Coronary artery (tissue), 2 donors: Measurements from ENCODE around the gene SLC19A1.
"Not testable (repeated sequence)": the region's sequence is repeated elsewhere in the genome, so short reads cannot be mapped to it uniquely, and the experiment has no call there.

Experiments
- DNase-seq: peaks from one replicate; pipeline ENCODE4 v3.0.0-alpha.2; 2017; ENCODE audit warnings: low spot score
- H3K27ac ChIP-seq, 2 donors: fragments of 200-600 bp; sonication (generic); one replicate each; pipeline ENCODE4 v1.5.1; 2016 to 2019
- H3K4me3 ChIP-seq: fragments of 200-600 bp; sonication (generic); 2 replicates; pipeline ENCODE4 v1.5.1; 2016; ENCODE audit warnings: mild to moderate bottlenecking, moderate library complexity
- TF ChIP-seq, protein P1 (sequence below): fragments of 200-600 bp; sonication (generic); IDR thresholded peaks from one replicate; pipeline ENCODE4 v1.5.1; 2019; ENCODE audit warnings: antibody characterized with exemption

The SLC19A1 gene

DNA sequence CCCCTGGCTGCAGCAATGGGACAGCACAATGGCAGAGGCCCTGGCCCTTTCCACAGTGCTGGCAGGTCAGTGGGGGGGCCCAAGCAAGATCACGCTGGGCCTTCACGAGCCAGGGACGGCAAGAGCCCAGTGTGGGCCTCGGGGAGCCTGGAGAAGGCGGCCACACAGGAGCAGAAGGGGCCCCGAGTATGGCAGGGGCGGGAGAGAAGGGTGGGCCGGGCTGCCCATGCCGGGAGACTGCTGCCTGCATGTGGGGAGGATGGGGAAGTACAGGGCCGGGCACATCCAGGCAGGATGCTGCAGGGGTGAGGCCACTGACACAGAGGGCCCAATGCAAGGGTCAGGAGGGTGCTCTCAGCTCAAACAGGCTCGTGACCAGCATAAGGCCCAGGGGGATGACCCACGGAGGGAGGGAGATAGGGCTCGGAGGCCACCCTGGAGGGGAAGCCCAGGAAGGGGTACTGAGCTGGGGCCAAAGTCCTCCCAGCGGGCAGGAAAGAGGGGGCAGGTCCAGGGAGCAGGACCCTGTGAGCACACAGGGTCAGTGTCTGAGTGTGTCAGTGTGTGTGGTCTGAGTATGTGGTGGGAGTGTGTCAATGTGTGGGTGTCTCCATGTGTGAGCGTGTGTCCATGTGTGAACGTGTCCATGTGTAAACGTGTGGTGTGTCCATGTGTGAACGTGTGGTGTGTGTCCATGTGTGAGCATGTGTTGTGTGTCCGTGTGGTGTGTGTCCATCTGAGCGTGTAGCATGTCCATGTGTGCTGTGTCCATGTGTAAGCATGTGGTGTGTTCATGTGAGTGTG, 13.1 kb downstream of the SLC19A1 start:
- Histone ChIP-seq H3K27ac (no peak overlapping the region), H3K4me3 (no peak overlapping the region)
- TF ChIP-seq, protein P1, sequence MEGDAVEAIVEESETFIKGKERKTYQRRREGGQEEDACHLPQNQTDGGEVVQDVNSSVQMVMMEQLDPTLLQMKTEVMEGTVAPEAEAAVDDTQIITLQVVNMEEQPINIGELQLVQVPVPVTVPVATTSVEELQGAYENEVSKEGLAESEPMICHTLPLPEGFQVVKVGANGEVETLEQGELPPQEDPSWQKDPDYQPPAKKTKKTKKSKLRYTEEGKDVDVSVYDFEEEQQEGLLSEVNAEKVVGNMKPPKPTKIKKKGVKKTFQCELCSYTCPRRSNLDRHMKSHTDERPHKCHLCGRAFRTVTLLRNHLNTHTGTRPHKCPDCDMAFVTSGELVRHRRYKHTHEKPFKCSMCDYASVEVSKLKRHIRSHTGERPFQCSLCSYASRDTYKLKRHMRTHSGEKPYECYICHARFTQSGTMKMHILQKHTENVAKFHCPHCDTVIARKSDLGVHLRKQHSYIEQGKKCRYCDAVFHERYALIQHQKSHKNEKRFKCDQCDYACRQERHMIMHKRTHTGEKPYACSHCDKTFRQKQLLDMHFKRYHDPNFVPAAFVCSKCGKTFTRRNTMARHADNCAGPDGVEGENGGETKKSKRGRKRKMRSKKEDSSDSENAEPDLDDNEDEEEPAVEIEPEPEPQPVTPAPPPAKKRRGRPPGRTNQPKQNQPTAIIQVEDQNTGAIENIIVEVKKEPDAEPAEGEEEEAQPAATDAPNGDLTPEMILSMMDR: no peak
- DNase-seq: no peak

DNA sequence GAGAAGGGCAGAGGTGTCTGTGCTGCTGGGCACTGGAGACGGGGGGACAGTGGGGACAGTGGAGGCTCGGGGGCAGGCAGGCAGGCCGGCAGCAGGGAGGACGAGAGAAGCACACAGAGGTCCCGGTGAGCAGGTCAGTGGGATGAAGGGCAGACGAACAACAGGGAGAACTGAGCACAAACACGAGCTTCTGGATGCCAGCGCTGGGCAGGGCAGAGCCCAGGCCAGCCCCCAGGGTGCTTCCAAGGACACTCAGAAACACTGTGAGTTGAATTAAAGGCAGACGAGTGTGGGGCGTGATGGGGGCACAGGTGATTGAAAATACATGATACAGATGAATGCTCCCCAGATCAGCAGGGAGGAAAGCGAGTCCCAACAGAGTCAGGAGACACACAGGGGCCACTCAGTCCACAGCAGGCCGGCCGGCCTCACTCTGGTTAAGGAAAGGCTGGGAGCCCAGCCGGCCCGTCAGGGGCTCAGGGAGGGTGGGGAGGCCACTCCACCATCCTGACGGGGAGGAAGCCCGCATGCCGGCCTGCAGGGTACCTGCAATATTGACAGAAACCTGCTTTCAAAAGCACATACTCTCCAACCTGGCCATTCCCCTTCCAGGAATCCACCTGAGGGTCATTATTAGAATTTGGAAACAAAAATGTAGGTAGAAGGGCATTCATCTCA, 14.1 kb downstream of the SLC19A1 start:
- no peak overlapping the region for H3K27ac ChIP-seq
- TF ChIP-seq, protein P1: no peak
- no peak for DNase-seq
- no peak overlapping the region for H3K4me3 ChIP-seq

DNA sequence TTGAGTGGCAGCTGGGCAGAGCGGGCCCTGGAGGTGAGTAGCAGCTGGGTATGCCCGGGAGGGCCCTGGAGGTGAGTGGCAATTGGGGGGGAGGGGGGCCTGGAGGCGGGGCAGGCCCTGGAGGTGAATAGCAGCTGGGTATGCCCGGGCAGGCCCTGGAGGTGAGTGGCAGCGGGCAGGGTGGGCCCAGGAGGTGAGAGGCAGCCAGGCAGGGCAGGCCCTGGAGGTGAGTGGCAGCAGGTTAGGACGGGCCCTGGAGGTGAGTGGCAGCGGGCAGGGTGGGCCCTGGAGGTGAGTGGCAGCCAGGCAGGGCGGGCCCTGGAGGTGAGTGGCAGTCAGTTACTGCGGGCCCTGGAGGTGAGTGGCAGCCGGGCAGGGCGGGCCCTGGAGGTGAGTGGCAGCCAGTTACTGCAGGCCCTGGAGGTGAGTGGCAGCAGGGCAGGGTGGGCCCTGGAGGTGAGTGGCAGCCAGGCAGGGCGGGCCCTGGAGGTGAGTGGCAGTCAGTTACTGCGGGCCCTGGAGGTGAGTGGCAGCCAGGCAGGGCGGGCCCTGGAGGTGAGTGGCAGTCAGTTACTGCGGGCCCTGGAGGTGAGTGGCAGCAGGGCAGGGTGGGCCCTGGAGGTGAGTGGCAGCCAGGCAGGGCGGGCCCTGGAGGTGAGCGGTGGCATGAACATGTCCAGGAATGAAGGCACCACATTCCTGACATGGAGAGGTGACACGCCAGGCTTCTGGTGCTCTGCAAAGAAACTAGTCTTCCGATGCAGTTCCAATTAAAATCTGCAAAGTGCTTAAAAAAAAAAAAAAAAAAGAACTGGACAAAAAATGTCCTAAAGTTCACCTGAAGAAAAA, 14.9 kb downstream of the SLC19A1 start:
- not testable (repeated sequence) for DNase-seq, H3K27ac ChIP-seq, H3K4me3 ChIP-seq

- no peak for DNase-seq
- H3K4me3 ChIP-seq: no peak overlapping the region
- no peak overlapping the region for H3K27ac ChIP-seq
- TF ChIP-seq, protein P1: no peak
These were observed 16.3 kb downstream of the SLC19A1 start for GRCh38 chr21:45525910-45526306.

- Histone ChIP-seq H3K4me3 (no peak overlapping the region), H3K27ac (no peak overlapping the region)
- no peak for DNase-seq
- TF ChIP-seq, protein P1: no peak
These were observed 16.9 kb downstream of the SLC19A1 start for GRCh38 chr21:45525153-45525909.

DNA sequence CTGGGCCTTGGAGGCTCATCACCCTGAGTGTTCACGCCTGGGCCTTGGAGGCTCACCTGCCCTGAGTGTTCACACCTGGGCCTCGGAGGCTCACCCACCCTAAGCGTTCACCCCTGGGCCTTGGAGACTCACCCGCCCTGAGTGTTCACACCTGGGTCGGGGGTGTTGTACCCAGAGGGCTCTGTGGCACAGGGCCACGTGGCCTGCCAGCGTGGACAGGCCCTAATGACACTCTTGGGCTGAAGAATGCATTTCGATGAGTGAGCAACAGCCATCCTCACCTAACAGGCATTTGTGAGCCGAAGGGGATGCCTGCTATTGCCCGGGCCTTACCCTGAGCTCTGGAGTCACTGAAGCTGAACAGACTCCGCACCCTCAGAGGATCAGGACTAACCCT, 17.5 kb downstream of the SLC19A1 start:
- H3K4me3 ChIP-seq: no peak overlapping the region
- DNase-seq: no peak
- no peak overlapping the region for H3K27ac ChIP-seq
- TF ChIP-seq, protein P1: no peak
